Measurements from ENCODE around the gene ZNF484. TPM values are rescaled to one million over a fixed set of nuclear protein-coding genes. Genes with fewer than 3 reads are reported as not detected.
"Not testable (repeated sequence)": the region's sequence is repeated elsewhere in the genome, so short reads cannot be mapped to it uniquely, and the experiment has no call there.

ZNF484 gene
- total and polyA plus RNA-seq, 4 donors, result 8.7 to 51.5 (median 19.8) TPM

- no peak for DNase-seq (ENCODE audit: low read depth in 4 of 6, low spot score in 6 of 6)
- Histone ChIP-seq H3K27me3 (ENCODE audit: control insufficient read depth, insufficient read depth, low read length) (no peaks in the 10 kb centered on the region), H3K36me3 (ENCODE audit: control insufficient read depth, insufficient read depth, low read length) (no peaks in the 10 kb centered on the region), H3K4me1 (ENCODE audit: control insufficient read depth, insufficient read depth, low read length) (no peaks in the 10 kb centered on the region), H3K27ac (ENCODE audit: low read depth, low read length) (no peak overlapping the region), H3K4me3 (ENCODE audit: low read depth, low read length) (no peak overlapping the region), H3K9me3 (ENCODE audit: control insufficient read depth, insufficient read depth, low read length) (no peaks in the 10 kb centered on the region)
- WGBS (ENCODE audit: insufficient coverage), result 100% methylated on average over 1 of the region's 2 CpGs
These were observed 48.4 kb downstream of the ZNF484 start for GRCh38 chr9:92829420-92829819.

- H3K4me1 ChIP-seq (ENCODE audit: control insufficient read depth, insufficient read depth, low read length); H3K4me3 ChIP-seq (ENCODE audit: low read depth, low read length); H3K27ac ChIP-seq (ENCODE audit: low read depth, low read length); H3K9me3 ChIP-seq (ENCODE audit: control insufficient read depth, insufficient read depth, low read length); H3K27me3 ChIP-seq (ENCODE audit: control insufficient read depth, insufficient read depth, low read length); DNase-seq (ENCODE audit: low read depth in 4 of 6, low spot score in 6 of 6); H3K36me3 ChIP-seq (ENCODE audit: control insufficient read depth, insufficient read depth, low read length): not testable (repeated sequence)
- no CpG with 5 or more reads among the region's 2 CpGs for WGBS (ENCODE audit: insufficient coverage)
These were observed 52.8 kb downstream of the ZNF484 start for GRCh38 chr9:92825065-92825464.

DNA sequence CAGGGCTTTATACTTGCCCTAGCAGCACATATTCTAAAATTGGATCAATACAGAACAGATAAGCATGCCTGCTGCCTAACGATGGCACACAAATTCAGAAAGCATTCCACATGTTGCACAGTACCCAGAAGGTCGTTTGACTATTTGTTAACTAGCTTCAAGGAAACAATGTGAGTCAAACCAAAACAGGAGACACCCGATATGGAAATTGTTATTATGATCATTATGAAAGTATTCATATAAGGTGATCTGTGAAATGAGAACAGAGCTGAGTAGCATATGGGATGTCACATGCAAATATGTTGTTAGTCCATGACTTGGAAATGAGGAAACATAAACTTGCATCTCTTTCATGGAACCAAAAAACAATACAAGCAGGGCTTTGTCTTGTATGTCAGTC lies 56.9 kb downstream of the ZNF484 start:
- 60% methylated on average over 1 of the region's 3 CpGs for WGBS (ENCODE audit: insufficient coverage)
- H3K36me3 ChIP-seq (ENCODE audit: control insufficient read depth, insufficient read depth, low read length), result no peaks in the 10 kb centered on the region

DNA sequence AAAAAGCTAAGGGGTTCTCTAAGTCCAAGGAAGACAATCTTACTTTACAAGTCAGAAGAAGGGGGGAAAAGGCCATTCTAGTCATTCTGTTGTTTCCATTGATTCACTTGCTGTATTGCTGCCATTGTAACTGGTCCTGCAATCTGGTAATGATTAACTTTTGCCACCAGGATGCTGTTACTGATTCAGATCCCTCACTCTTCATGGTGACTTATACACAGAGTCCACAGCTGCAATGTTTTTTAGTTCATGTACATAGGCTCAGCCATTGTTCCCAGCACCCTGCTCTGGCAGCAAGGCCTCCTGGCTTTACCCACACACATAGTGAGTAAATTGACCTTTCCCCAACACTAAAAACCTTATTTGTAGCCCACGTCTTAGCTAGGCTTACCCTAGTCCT lies 57.9 kb downstream of the ZNF484 start:
- DNase-seq (ENCODE audit: low read depth in 4 of 6, low spot score in 6 of 6); H3K4me3 ChIP-seq (ENCODE audit: low read depth, low read length); H3K27me3 ChIP-seq (ENCODE audit: control insufficient read depth, insufficient read depth, low read length); H3K9me3 ChIP-seq (ENCODE audit: control insufficient read depth, insufficient read depth, low read length); H3K27ac ChIP-seq (ENCODE audit: low read depth, low read length); H3K4me1 ChIP-seq (ENCODE audit: control insufficient read depth, insufficient read depth, low read length); H3K36me3 ChIP-seq (ENCODE audit: control insufficient read depth, insufficient read depth, low read length): not testable (repeated sequence)
- WGBS (ENCODE audit: insufficient coverage), result no CpG with 5 or more reads among the region's 1 CpG

More for the DNA sequence above, 56.9 kb downstream of the ZNF484 start:
- H3K4me1 ChIP-seq (ENCODE audit: control insufficient read depth, insufficient read depth, low read length), result no peaks in the 10 kb centered on the region
- H3K27ac ChIP-seq (ENCODE audit: low read depth, low read length), result no peak overlapping the region
- no peaks in the 10 kb centered on the region for H3K9me3 ChIP-seq (ENCODE audit: control insufficient read depth, insufficient read depth, low read length)
- no peak overlapping the region for H3K4me3 ChIP-seq (ENCODE audit: low read depth, low read length)
- no peak for DNase-seq (ENCODE audit: low read depth in 4 of 6, low spot score in 6 of 6)
- no peaks in the 10 kb centered on the region for H3K27me3 ChIP-seq (ENCODE audit: control insufficient read depth, insufficient read depth, low read length)

GRCh38 chr9:92809629-92810326 lies 68.1 kb downstream of the ZNF484 start:
- H3K27ac ChIP-seq (ENCODE audit: low read depth, low read length); H3K9me3 ChIP-seq (ENCODE audit: control insufficient read depth, insufficient read depth, low read length); H3K36me3 ChIP-seq (ENCODE audit: control insufficient read depth, insufficient read depth, low read length): not testable (repeated sequence)
- Histone ChIP-seq H3K27me3 (ENCODE audit: control insufficient read depth, insufficient read depth, low read length) (peaks cover 77% of the 10 kb centered on the region), H3K4me1 (ENCODE audit: control insufficient read depth, insufficient read depth, low read length) (peaks cover 31% of the 10 kb centered on the region), H3K4me3 (ENCODE audit: low read depth, low read length) (peak overlapping the region; percentile 4)
- peak in 2 of 6 donors; percentile 16 to 20 for DNase-seq (ENCODE audit: low read depth in 4 of 6, low spot score in 6 of 6)
- WGBS (ENCODE audit: insufficient coverage), result 3% methylated on average over 29 of the region's 34 CpGs

DNA sequence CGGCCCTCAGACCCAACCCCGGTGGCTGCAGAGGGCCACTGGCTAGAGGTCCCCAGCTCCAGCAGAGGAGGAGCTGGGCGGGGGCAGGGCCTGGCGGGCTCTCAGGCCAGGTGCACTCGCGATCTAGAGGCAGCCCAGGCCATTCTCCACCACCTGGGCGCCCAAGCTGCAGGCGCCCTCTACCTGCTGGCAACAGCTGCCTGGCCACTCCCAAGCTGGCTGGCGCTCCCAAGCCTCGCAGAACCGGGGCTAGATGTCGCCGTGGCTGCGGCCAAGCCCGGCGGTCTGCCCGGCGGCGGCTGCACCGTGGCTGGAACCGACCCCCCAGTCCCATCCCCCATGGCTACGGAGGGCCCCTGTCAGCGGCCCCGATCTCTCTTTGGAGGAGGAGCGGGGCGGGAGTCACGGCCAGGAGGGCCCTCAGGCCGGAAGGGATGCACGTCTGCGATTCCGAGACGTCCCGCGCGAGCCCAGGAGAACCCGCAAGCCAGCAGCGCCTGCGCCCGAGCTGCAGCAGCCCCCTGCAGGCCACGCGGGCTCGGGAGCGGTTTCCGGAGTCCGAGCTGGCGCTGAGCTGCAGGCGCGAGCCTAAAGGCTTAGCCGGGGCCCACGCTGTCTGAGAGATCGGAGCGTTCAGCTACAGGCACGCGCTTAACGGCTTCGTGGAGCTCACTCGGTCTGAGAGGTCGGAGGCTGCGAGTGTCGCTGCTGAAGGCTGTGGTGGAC lies 68.9 kb downstream of the ZNF484 start:
- peaks cover 4% of the 10 kb centered on the region for H3K36me3 ChIP-seq (ENCODE audit: control insufficient read depth, insufficient read depth, low read length)
- DNase-seq (ENCODE audit: low read depth in 4 of 6, low spot score in 6 of 6), result peak in 3 of 6 donors; percentile 44 to 87 (median 86)
- peaks cover 31% of the 10 kb centered on the region for H3K4me1 ChIP-seq (ENCODE audit: control insufficient read depth, insufficient read depth, low read length)
- no peak overlapping the region for H3K27ac ChIP-seq (ENCODE audit: low read depth, low read length)
- H3K4me3 ChIP-seq (ENCODE audit: low read depth, low read length), result peak overlapping the region; percentile 1
- WGBS (ENCODE audit: insufficient coverage), result under 1% methylated on average over 60 of the region's 60 CpGs
- H3K9me3 ChIP-seq (ENCODE audit: control insufficient read depth, insufficient read depth, low read length), result no peaks in the 10 kb centered on the region
- peaks cover 78% of the 10 kb centered on the region for H3K27me3 ChIP-seq (ENCODE audit: control insufficient read depth, insufficient read depth, low read length)

- Histone ChIP-seq H3K4me3 (ENCODE audit: low read depth, low read length) (no peak overlapping the region), H3K27me3 (ENCODE audit: control insufficient read depth, insufficient read depth, low read length) (peaks cover 75% of the 10 kb centered on the region), H3K4me1 (ENCODE audit: control insufficient read depth, insufficient read depth, low read length) (peaks cover 31% of the 10 kb centered on the region), H3K9me3 (ENCODE audit: control insufficient read depth, insufficient read depth, low read length) (no peaks in the 10 kb centered on the region), H3K27ac (ENCODE audit: low read depth, low read length) (no peak overlapping the region), H3K36me3 (ENCODE audit: control insufficient read depth, insufficient read depth, low read length) (peaks cover 4% of the 10 kb centered on the region)
- WGBS (ENCODE audit: insufficient coverage), result 3% methylated on average over 76 of the region's 76 CpGs
- peak in 2 of 6 donors; percentile 17 to 29 for DNase-seq (ENCODE audit: low read depth in 4 of 6, low spot score in 6 of 6)
These were observed 69.8 kb downstream of the ZNF484 start for GRCh38 chr9:92807757-92808725.

- peak in 2 of 6 donors; percentile 19 to 20 for DNase-seq (ENCODE audit: low read depth in 4 of 6, low spot score in 6 of 6)
- peaks cover 4% of the 10 kb centered on the region for H3K36me3 ChIP-seq (ENCODE audit: control insufficient read depth, insufficient read depth, low read length)
- no peak overlapping the region for H3K27ac ChIP-seq (ENCODE audit: low read depth, low read length)
- H3K27me3 ChIP-seq (ENCODE audit: control insufficient read depth, insufficient read depth, low read length), result peaks cover 68% of the 10 kb centered on the region
- H3K4me1 ChIP-seq (ENCODE audit: control insufficient read depth, insufficient read depth, low read length), result peaks cover 31% of the 10 kb centered on the region
- no peaks in the 10 kb centered on the region for H3K9me3 ChIP-seq (ENCODE audit: control insufficient read depth, insufficient read depth, low read length)
- H3K4me3 ChIP-seq (ENCODE audit: low read depth, low read length), result no peak overlapping the region
- 6% methylated on average over 39 of the region's 44 CpGs for WGBS (ENCODE audit: insufficient coverage)
These were observed 70.6 kb downstream of the ZNF484 start for GRCh38 chr9:92807031-92807756.

- Histone ChIP-seq H3K4me3 (ENCODE audit: low read depth, low read length) (no peak overlapping the region), H3K27ac (ENCODE audit: low read depth, low read length) (no peak overlapping the region), H3K36me3 (ENCODE audit: control insufficient read depth, insufficient read depth, low read length) (peaks cover 4% of the 10 kb centered on the region), H3K9me3 (ENCODE audit: control insufficient read depth, insufficient read depth, low read length) (no peaks in the 10 kb centered on the region), H3K4me1 (ENCODE audit: control insufficient read depth, insufficient read depth, low read length) (peaks cover 29% of the 10 kb centered on the region), H3K27me3 (ENCODE audit: control insufficient read depth, insufficient read depth, low read length) (peaks cover 56% of the 10 kb centered on the region)
- no peak for DNase-seq (ENCODE audit: low read depth in 4 of 6, low spot score in 6 of 6)
- 91% methylated on average over 6 of the region's 6 CpGs for WGBS (ENCODE audit: insufficient coverage)
These were observed 73.1 kb downstream of the ZNF484 start for GRCh38 chr9:92804727-92805126.

Measured in spinal cord (tissue), 10 donors.